GM12872 (cell line): ENCODE measurements around the gene C16orf74.

Experiments
- CTCF ChIP-seq: IDR thresholded peaks from 3 replicates; pipeline ENCODE4 v1.5.1; 2011; ENCODE audit warnings: low read depth, mild to moderate bottlenecking, low read length, moderate library complexity; ENCODE audit not compliant: insufficient read depth

Gene C16orf74

GRCh38 chr16:85750827-85751697, at the start of gene C16orf74:
TSS of gene C16orf74 (minus strand) at chr16:85751096. CDS start at chr16:85735217, 15,879 bp downstream.
- TF ChIP-seq CTCF = no peak

GRCh38 chr16:85800321-85800669, 49.4 kb upstream of the C16orf74 start:
- no peak for TF ChIP-seq CTCF

DNA sequence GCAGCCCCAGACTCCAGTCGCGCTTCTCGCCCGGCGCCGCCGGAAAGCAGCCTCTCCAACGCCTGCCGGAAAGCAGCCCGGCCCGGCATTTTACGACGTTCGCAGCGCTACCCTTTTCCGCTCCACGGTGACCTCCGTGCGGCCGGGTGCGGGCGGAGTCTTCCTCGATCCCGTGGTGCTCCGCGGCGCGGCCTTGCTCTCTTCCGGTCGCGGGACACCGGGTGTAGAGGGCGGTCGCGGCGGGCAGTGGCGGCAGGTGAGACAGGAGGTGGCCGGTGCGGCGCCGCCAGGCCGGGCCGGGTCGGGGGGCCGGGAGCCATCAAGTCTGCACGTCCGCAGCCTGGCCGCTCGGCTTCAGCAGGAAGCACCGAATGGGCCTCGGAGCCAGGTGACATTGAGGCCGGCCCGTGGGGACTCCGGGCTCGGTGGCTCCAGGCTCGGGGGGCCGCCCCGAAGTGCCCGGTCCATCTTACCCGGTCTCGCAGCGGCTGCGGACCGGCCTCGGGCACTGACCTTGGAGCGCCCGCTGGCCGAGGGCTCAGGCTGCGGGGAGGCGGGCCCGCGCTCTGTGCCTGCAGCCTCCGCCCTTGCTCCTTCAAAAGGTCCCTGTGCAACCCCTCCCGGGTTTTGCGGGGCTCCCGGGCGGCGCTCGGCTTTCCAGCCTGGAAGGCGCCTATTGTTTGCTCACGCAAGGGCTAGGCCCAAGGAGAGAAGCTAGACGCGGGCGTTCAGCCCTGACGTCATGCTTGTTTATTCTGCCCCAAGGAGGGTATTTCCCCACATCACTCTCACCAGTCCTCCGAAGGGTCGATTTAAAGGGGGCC, 48.8 kb upstream of the C16orf74 start, which contains the start of the genes COX4I1 and EMC8:
Gene COX4I1 (plus strand): TSS at position 199 of the 824 bp plus-strand sequence. CDS start 1,511 bp downstream, outside the sequence.
Gene EMC8 (minus strand): TSS at position 48 of the 824 bp plus-strand sequence. CDS start 249 bp downstream, outside the sequence.
- no peak for TF ChIP-seq CTCF

DNA sequence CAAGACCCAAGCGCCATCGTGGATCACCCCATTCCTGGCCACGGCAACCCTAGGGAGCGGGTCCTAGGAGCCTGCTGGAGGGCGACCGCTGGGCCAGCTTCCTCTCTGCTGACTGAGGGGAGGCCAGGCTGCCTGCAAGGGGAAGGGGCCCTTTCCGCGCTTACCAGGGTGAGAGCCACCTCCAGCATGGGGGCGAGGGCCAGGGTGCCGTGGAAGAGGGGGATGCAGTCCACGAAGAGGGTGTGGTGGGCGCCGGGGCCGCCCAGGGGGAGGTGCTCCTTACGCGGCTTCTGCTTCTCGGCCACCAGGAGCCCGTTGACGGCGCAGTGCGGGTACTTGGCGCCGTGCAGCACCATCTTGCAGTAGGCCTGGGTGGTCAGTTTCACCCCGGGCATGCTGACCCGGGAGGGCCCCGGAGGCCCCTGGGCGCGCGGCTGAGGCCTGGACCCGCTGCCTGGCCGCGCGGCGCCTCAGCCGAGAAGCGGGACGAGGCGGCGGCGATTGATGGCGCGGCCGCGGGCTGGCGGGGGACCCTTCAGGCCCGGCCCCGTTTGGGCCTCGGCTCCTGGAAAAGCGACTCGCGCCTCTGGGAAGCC, 48.1 kb upstream of the C16orf74 start:
- no peak for TF ChIP-seq CTCF

DNA sequence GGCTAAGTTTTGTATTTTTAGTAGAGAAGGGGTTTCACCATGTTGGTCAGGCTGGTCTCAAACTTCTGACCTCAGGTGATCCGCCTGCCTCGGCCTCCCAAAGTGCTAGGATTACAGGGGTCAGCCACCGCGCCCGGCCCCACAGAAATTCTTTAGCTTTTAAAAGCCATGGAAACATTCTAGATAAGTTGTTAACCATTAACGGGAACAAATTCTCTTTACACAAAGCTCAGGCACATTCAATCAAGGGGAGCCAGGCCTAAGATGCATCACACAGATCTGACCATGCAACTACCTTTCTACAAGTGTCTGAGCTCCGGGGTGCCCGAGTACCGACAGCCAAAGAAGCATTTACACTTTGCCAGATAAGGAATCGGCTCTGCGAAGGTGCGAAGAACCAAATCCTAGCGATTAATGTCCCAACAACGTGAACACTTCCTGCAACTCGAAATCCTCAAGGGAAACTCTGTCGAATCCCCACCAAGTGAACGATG, 47.4 kb upstream of the C16orf74 start:
- TF ChIP-seq CTCF = no peak

DNA sequence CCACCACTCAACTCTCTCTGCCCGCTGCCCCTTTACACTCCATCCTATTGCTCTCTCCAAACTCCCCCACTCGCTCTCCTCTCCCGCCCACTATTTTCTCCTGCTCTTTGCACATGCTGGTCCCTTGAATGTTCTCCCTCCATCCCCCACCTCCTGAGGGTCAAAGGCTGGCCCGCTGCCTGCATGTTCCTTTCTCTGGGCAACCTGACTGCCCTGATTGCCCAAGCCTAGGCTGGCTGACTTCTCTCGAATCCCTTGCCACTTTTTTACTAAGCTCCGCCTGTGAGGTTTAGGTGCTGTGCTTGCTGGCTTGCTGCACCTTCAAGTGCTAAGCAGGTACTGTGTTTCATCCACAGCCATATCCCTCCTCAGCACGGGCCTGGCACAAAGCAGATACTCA, 45.7 kb upstream of the C16orf74 start:
- TF ChIP-seq CTCF = no peak

DNA sequence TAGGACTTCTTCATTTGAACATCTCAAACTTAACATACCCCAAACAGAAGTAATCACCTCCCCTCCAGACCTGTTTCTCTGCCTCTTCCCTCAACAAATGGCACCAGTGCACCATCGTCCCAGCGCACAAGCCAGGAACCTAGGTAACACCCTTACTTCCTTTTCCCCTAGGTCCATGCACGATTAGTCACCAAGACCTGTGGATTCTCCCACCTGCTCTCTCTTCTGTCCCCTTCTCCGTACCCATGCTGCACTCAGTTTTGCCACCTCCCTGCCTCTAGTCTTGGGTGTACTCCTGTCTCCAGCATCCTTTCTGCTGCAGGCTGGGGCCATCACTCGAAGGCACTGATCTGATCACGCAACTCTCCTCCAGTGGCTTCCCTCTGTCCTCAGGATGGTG, 45.3 kb upstream of the C16orf74 start:
- no peak for TF ChIP-seq CTCF
